Lower lobe of right lung (tissue), 2 donors: Measurements from ENCODE around the gene MYF5. TPM values are rescaled to one million over a fixed set of nuclear protein-coding genes. Genes with fewer than 3 reads are reported as not detected.

ENCODE experiments used
- ATAC-seq, 2 donors: fragments of 200-7000 bp; cut with Tn5 transposase; one replicate each; pipeline ENCODE4 v1.9.1; 2020 to 2022; ENCODE audit warnings: mild to moderate bottlenecking in 2 of 2, moderate library complexity in 2 of 2
- DNase-seq: peaks from one replicate; pipeline ENCODE4 v3.0.0-alpha.2; 2020
- H3K27ac ChIP-seq: fragments of 200-600 bp; one replicate; pipeline ENCODE4 v1.8.0; 2022
- H3K27me3 ChIP-seq: fragments of 200-600 bp; one replicate; pipeline ENCODE4 v1.8.0; 2022; ENCODE audit warnings: low read depth
- H3K36me3 ChIP-seq: fragments of 200-600 bp; one replicate; pipeline ENCODE4 v1.8.0; 2022; ENCODE audit warnings: mild to moderate bottlenecking
- H3K4me1 ChIP-seq: fragments of 200-600 bp; one replicate; pipeline ENCODE4 v1.8.0; 2022
- H3K4me3 ChIP-seq: fragments of 200-600 bp; one replicate; pipeline ENCODE4 v1.8.0; 2022; ENCODE audit warnings: mild to moderate bottlenecking
- H3K9me3 ChIP-seq: fragments of 200-600 bp; one replicate; pipeline ENCODE4 v1.8.0; 2022
- CTCF ChIP-seq: fragments of 200-600 bp; IDR thresholded peaks from one replicate; pipeline ENCODE4 v1.8.0; 2022; ENCODE audit warnings: antibody characterized with exemption, mild to moderate bottlenecking
- intact Hi-C: fragments of 100-400 bp; cut with DNase I; formaldehyde crosslinking; loops from one replicate; pipeline ENCODE4 v1.11.0; 2022
- total RNA-seq: library from RNA; stranded (reverse); fragmentation: NEBNext Ultra II Directional; extraction: Animal tissue kit (Norgen Biotek cat#: 25700); gene quantifications from one replicate; pipeline ENCODE4 v1.2.1, GENCODE V29; 2021
- donor health status: DM: no; HTN: yes; CAD: no; lungs with severe emphysema.

Gene MYF5
- total RNA-seq, 1 donor from 2014 or later = not detected

GRCh38 chr12:80717856-80718255 is 1.1 kb downstream of the MYF5 start:
- DNase-seq = no peak
- no peak for ATAC-seq
- no peak overlapping the region for H3K27ac ChIP-seq
- no peaks in the 10 kb centered on the region for H3K36me3 ChIP-seq
- H3K27me3 ChIP-seq = peaks cover 7% of the 10 kb centered on the region
- H3K9me3 ChIP-seq = no peaks in the 10 kb centered on the region
- intact Hi-C loops = no loop called here
- no peaks in the 10 kb centered on the region for H3K4me1 ChIP-seq
- no peak overlapping the region for H3K4me3 ChIP-seq
- no peak for TF ChIP-seq CTCF

- no peak for TF ChIP-seq CTCF
- no peaks in the 10 kb centered on the region for H3K9me3 ChIP-seq
Measured at GRCh38 chr12:80720516-80720915, 3.8 kb downstream of the MYF5 start.

GRCh38 chr12:80721326-80721725 is 4.6 kb downstream of the MYF5 start:
- TF ChIP-seq CTCF = no peak
- H3K4me3 ChIP-seq = no peak overlapping the region
- no peaks in the 10 kb centered on the region for H3K36me3 ChIP-seq
- no peak overlapping the region for H3K27ac ChIP-seq
- no peaks in the 10 kb centered on the region for H3K27me3 ChIP-seq
- ATAC-seq (no peak), DNase-seq (no peak)
- H3K4me1 ChIP-seq = no peaks in the 10 kb centered on the region
- H3K9me3 ChIP-seq = no peaks in the 10 kb centered on the region
- intact Hi-C loops = no loop called here

More at GRCh38 chr12:80720516-80720915, 3.8 kb downstream of the MYF5 start:
- Histone ChIP-seq H3K27me3 (no peaks in the 10 kb centered on the region), H3K36me3 (no peaks in the 10 kb centered on the region), H3K27ac (no peak overlapping the region), H3K4me3 (no peak overlapping the region), H3K4me1 (no peaks in the 10 kb centered on the region)
- intact Hi-C loops = no loop called here
- DNase-seq = no peak
- ATAC-seq = no peak

GRCh38 chr12:80745851-80746505 is 29.3 kb downstream of the MYF5 start:
- ATAC-seq = no peak
- no peak overlapping the region for H3K27ac ChIP-seq
- intact Hi-C loops = no loop called here
- no peaks in the 10 kb centered on the region for H3K36me3 ChIP-seq
- no peak overlapping the region for H3K4me3 ChIP-seq
- H3K27me3 ChIP-seq = no peaks in the 10 kb centered on the region
- no peak for DNase-seq
- H3K9me3 ChIP-seq = no peaks in the 10 kb centered on the region
- TF ChIP-seq CTCF = no peak
- no peaks in the 10 kb centered on the region for H3K4me1 ChIP-seq

- Histone ChIP-seq H3K9me3 (no peaks in the 10 kb centered on the region), H3K36me3 (no peaks in the 10 kb centered on the region), H3K4me1 (no peaks in the 10 kb centered on the region), H3K27me3 (no peaks in the 10 kb centered on the region), H3K27ac (no peak overlapping the region), H3K4me3 (no peak overlapping the region)
- ATAC-seq = no peak
- no peak for TF ChIP-seq CTCF
- intact Hi-C loops = no loop called here
- no peak for DNase-seq
Measured at GRCh38 chr12:80747800-80748199, 31.1 kb downstream of the MYF5 start.
